GM19193 (cell line): ENCODE data around the gene IER3.

Experiments used
- POLR2A ChIP-seq: IDR thresholded peaks from 4 replicates; pipeline ENCODE4 v1.6.1; 2011; ENCODE audit not compliant: insufficient read depth, insufficient read length; ENCODE audit errors: extremely low read depth

IER3 gene

GRCh38 chr6:30722280-30723112 is 21.9 kb downstream of the IER3 start:
- TF ChIP-seq POLR2A, result peak; percentile 45

GRCh38 chr6:30721198-30722024 is 22.9 kb downstream of the IER3 start:
- peak; percentile 70 for TF ChIP-seq POLR2A

GRCh38 chr6:30720738-30721197 is 23.6 kb downstream of the IER3 start:
- TF ChIP-seq POLR2A, result no peak

GRCh38 chr6:30719791-30720737 is 24.3 kb downstream of the IER3 start, which contains the start of gene TUBB:
Gene TUBB (plus strand): TSS chr6:30720352. CDS start chr6:30720507, 155 bp downstream.
- TF ChIP-seq POLR2A, result peak; percentile 92

- TF ChIP-seq POLR2A, result no peak
Measured at GRCh38 chr6:30719356-30719755, 25.0 kb downstream of the IER3 start.

- TF ChIP-seq POLR2A, result peak; percentile 83
Measured at GRCh38 chr6:30717129-30717844, 27.1 kb downstream of the IER3 start, which contains the start of gene MDC1. Gene MDC1 (minus strand): TSS chr6:30717281. CDS start chr6:30715175, 2,106 bp downstream.

GRCh38 chr6:30716879-30717128 is 27.5 kb downstream of the IER3 start:
- no peak for TF ChIP-seq POLR2A

- TF ChIP-seq POLR2A, result no peak
Measured at GRCh38 chr6:30714263-30714662, 30.1 kb downstream of the IER3 start.

GRCh38 chr6:30712441-30712945 is 31.9 kb downstream of the IER3 start:
- no peak for TF ChIP-seq POLR2A

- no peak for TF ChIP-seq POLR2A
Measured at GRCh38 chr6:30711758-30712380, 32.5 kb downstream of the IER3 start.

GRCh38 chr6:30709101-30709868 is 35.1 kb downstream of the IER3 start:
- TF ChIP-seq POLR2A, result no peak

- TF ChIP-seq POLR2A, result no peak
Measured at GRCh38 chr6:30707281-30707850, 37.0 kb downstream of the IER3 start.
